Colonic mucosa (tissue), 4 donors: Measurements from ENCODE around the gene CCDC134. TPM values are rescaled to one million over a fixed set of nuclear protein-coding genes. Genes with fewer than 3 reads are reported as not detected.

Experiments used
- DNase-seq: peaks from one replicate; pipeline ENCODE4 v3.0.0-alpha.2; 2020
- H3K27ac ChIP-seq: fragments of 200-600 bp; one replicate; pipeline ENCODE4 v1.8.0; 2021
- H3K27me3 ChIP-seq: fragments of 200-600 bp; one replicate; pipeline ENCODE4 v1.8.0; 2021
- H3K36me3 ChIP-seq: fragments of 200-600 bp; one replicate; pipeline ENCODE4 v1.8.0; 2021
- H3K4me1 ChIP-seq: fragments of 200-600 bp; one replicate; pipeline ENCODE4 v1.8.0; 2021; ENCODE audit warnings: mild to moderate bottlenecking
- H3K4me3 ChIP-seq: fragments of 200-600 bp; one replicate; pipeline ENCODE4 v1.8.0; 2021
- H3K9ac ChIP-seq, 2 donors: one replicate each; pipeline ENCODE4 v1.7.0; 2013; ENCODE audit warnings: control low read depth in 2 of 2, low read depth in 2 of 2, low read length in 2 of 2
- H3K9me3 ChIP-seq: fragments of 200-600 bp; one replicate; pipeline ENCODE4 v1.8.0; 2021
- intact Hi-C: fragments of 100-400 bp; cut with DNase I; formaldehyde crosslinking; loops from one replicate; pipeline ENCODE4 v1.14.1; 2022
- total RNA-seq, 2 donors: library from RNA; stranded (reverse); fragmentation: NEBNext Ultra II Directional in 1 of 2; extraction: Animal tissue kit (Norgen Biotek cat#: 25700) in 1 of 2; gene quantifications; one replicate each; pipeline ENCODE4 v1.2.1, GENCODE V29; 2021
- TF ChIP-seq, protein P1 (sequence below): fragments of 200-600 bp; IDR thresholded peaks from one replicate; pipeline ENCODE4 v1.8.0; 2022; ENCODE audit warnings: antibody characterized with exemption, mild to moderate bottlenecking
- donor health status: healthy.
- donor health status: DM: no; HTN: no; CAD: no.
- donor health status: DM: no; HTN: no; CAD: no.

CCDC134 gene
- total RNA-seq, 2 donors from 2014 or later: 9.3 to 18.8 TPM

DNA sequence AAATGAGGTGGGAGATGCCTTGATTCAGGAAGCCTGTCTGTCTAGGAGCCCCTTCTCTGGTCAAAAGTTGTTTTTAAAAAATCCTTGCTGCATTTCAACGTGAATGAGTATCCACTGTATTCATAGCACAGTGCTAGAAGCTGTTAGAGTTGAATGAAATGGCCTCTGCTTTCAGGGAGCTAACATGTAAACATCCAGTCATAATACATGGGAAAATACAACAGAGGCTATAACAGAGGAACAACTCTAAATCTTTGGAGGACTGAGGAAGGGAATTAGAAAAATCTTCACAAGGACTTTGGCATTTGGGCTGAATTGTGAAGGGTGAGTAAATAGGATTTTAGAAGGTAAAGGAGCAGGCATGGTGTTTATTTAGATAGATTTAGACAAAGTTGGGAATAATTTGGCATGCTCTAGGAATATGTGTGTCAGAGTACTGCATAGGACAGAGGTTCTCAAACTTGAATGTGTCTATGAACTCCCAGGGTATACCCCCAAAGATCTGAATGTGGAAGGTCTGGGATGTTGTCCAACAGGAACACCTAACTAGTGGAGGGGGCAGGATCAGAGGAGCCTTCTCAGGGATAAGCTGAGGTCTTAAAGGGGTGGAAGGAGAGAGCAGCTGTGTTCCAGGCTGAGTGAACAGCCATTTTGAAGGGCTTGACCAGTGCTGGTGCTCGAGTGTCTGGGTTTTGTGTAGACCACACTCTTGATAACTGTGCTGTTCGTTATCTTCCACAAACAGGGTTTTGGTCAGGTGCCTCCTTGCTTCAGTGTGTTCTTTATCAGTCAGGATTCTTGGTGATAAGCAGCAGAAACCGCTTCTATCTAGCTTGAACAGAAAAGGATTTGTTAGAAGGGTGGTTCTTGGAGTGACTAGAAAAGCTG lies 45.1 kb downstream of the CCDC134 start:
- peaks cover 23% of the 10 kb centered on the region for H3K4me1 ChIP-seq
- DNase-seq: no peak
- no peaks in the 10 kb centered on the region for H3K27me3 ChIP-seq
- TF ChIP-seq, protein P1, sequence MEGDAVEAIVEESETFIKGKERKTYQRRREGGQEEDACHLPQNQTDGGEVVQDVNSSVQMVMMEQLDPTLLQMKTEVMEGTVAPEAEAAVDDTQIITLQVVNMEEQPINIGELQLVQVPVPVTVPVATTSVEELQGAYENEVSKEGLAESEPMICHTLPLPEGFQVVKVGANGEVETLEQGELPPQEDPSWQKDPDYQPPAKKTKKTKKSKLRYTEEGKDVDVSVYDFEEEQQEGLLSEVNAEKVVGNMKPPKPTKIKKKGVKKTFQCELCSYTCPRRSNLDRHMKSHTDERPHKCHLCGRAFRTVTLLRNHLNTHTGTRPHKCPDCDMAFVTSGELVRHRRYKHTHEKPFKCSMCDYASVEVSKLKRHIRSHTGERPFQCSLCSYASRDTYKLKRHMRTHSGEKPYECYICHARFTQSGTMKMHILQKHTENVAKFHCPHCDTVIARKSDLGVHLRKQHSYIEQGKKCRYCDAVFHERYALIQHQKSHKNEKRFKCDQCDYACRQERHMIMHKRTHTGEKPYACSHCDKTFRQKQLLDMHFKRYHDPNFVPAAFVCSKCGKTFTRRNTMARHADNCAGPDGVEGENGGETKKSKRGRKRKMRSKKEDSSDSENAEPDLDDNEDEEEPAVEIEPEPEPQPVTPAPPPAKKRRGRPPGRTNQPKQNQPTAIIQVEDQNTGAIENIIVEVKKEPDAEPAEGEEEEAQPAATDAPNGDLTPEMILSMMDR: no peak
- H3K27ac ChIP-seq: no peak overlapping the region
- H3K4me3 ChIP-seq: no peak overlapping the region
- H3K36me3 ChIP-seq: no peaks in the 10 kb centered on the region
- H3K9ac ChIP-seq: peak overlapping the region in 1 of 2 donors; percentile 60
- H3K9me3 ChIP-seq: no peaks in the 10 kb centered on the region
- intact Hi-C loops: no loop called here

DNA sequence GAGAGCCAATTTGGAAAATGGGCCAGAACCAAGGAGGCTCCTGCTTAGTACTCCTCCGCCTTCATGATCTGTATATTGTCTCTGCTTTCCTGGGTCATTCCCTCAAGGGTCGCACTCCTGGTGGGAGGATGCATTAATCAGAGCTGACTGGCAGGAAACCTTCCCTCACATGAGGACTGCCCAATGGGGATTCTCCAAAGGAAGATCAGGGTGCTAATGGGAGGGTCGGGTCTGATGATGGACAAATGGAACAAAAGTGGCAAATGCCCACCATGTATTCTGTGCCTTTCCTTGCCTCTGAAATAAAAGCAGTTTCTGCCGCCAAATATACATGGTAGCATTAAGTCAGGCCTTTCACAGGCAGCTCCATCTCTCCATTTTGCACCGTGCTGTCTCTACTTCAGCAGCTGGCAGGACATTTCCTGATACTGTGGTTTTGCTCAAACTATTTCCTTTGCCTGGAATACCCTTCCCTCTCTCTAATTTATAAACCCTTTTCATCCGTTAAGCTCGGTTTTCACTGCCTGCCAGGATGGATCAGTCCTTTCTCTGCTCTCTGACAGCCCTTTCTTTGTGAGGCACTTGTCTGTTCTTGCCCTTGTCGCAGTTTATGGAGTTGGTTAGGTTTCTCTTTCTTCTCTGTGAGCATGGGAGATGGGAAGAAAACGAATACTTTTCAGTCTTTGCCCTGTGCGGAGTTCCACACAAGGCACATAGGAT lies 45.9 kb downstream of the CCDC134 start:
- no peaks in the 10 kb centered on the region for H3K36me3 ChIP-seq
- no peak overlapping the region for H3K4me3 ChIP-seq
- peak overlapping the region in 1 of 2 donors; percentile 31 for H3K9ac ChIP-seq
- no peaks in the 10 kb centered on the region for H3K27me3 ChIP-seq
- no peak for DNase-seq
- intact Hi-C loops: no loop called here
- H3K4me1 ChIP-seq: peaks cover 20% of the 10 kb centered on the region
- H3K9me3 ChIP-seq: no peaks in the 10 kb centered on the region
- H3K27ac ChIP-seq: peak overlapping the region; percentile 9
- TF ChIP-seq, protein P1: no peak

DNA sequence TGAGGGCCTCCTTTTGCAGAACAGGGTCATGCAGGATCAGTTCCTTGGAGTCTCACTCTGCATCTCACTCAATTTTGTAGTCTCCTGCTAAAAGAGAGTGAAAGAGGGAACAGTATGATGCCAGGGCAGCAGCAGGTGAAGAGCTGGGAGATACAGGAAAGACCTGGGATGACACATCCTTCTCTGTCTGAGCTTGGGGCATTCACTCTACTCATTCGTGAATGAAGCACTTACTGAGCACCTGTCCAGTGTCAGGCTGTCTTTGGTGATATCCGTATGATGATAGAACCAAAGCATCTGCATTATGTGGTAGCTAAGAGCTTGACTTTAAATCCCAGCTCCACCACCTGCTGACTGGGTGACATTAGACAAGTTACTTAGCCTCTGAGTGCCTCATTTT lies 46.8 kb downstream of the CCDC134 start:
- Histone ChIP-seq H3K27ac (peak overlapping the region; percentile 9), H3K4me3 (no peak overlapping the region), H3K36me3 (no peaks in the 10 kb centered on the region), H3K9ac (peak overlapping the region in 1 of 2 donors; percentile 31), H3K9me3 (no peaks in the 10 kb centered on the region), H3K27me3 (no peaks in the 10 kb centered on the region), H3K4me1 (peaks cover 18% of the 10 kb centered on the region)
- DNase-seq: no peak
- TF ChIP-seq, protein P1: no peak
- intact Hi-C loops: no loop called here

DNA sequence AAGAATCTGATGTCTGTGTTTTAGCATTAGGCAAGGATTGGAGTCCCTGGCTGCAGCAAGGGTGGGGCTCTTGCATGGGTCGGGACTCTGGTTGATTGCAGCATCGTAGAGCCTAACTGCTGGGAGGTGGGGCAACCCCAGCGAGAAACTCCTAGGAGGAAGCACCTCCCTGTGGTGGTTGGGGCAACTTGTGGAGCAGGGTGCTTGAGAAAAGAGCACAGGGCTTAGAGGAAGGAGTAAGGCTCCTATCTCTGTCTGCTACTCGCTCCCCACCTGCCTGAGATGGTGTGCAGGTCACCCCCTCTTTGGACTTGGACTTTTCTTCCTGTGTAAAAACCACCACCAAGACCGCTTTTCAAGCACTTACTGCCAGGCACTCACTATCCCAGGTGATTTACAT lies 48.0 kb downstream of the CCDC134 start:
- Histone ChIP-seq H3K27ac (peak overlapping the region; percentile 64), H3K9ac (peak overlapping the region in 1 of 2 donors; percentile 16), H3K27me3 (no peaks in the 10 kb centered on the region), H3K4me3 (no peak overlapping the region), H3K9me3 (no peaks in the 10 kb centered on the region), H3K36me3 (no peaks in the 10 kb centered on the region), H3K4me1 (peaks cover 12% of the 10 kb centered on the region)
- intact Hi-C loops: no loop called here
- TF ChIP-seq, protein P1: no peak
- DNase-seq: peak; percentile 90

DNA sequence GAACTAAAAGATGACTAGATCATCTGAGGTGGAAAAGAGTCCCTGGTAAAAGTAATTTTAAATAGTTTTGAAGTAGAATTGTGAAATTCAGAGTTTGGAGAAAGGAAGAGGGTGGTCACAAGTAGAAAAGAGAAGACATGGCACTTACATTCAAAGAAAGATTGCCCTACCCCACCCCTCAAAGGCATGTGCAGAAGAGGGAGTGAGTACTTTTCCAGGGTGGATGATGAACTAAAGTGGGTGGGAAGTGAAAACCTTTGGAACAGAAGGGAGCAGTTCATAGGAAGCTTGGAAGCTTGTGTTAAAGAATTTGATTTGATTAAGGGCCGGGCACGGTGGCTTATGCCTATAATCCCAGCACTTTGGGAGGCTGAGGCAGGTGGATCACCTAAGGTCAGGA lies 56.0 kb downstream of the CCDC134 start:
- H3K9me3 ChIP-seq: no peaks in the 10 kb centered on the region
- H3K27ac ChIP-seq: peak overlapping the region; percentile 56
- H3K36me3 ChIP-seq: no peaks in the 10 kb centered on the region
- TF ChIP-seq, protein P1: no peak
- intact Hi-C loops: no loop called here
- peak overlapping the region in 1 of 2 donors; percentile 9 for H3K9ac ChIP-seq
- no peak overlapping the region for H3K4me3 ChIP-seq
- no peaks in the 10 kb centered on the region for H3K27me3 ChIP-seq
- peak; percentile 46 for DNase-seq
- no peaks in the 10 kb centered on the region for H3K4me1 ChIP-seq
